ENCODE data around the gene LPCAT1.

Gene LPCAT1

DNA sequence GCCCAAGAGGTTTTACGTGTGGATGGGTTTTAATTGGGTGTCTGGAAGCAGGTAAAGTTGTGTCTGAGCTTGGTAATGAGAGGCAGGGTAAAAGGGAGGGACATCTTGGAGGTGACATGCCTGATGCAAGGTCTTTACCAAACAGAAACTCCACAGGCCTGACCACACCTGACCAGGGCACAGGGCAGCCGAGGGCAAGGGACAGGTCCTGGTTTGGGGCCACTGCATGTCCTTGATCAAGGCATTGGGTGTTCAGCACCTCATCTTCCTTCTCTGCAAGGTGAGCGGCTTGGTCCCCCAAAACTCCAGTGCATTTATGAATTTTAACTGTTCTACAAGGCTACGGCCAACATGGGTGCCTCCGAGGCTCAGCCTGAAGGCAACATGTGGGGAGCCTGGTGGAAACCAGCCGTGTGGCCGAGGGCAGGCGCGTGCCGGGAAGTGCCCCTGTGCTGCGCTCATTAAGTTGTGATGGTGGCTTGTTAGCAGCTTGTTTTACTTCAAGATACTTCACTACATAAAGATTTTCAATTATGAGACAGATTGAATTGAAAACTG, 30.7 kb upstream of the LPCAT1 start:
- no peak for DNase-seq (ENCODE audit: low spot score)

DNA sequence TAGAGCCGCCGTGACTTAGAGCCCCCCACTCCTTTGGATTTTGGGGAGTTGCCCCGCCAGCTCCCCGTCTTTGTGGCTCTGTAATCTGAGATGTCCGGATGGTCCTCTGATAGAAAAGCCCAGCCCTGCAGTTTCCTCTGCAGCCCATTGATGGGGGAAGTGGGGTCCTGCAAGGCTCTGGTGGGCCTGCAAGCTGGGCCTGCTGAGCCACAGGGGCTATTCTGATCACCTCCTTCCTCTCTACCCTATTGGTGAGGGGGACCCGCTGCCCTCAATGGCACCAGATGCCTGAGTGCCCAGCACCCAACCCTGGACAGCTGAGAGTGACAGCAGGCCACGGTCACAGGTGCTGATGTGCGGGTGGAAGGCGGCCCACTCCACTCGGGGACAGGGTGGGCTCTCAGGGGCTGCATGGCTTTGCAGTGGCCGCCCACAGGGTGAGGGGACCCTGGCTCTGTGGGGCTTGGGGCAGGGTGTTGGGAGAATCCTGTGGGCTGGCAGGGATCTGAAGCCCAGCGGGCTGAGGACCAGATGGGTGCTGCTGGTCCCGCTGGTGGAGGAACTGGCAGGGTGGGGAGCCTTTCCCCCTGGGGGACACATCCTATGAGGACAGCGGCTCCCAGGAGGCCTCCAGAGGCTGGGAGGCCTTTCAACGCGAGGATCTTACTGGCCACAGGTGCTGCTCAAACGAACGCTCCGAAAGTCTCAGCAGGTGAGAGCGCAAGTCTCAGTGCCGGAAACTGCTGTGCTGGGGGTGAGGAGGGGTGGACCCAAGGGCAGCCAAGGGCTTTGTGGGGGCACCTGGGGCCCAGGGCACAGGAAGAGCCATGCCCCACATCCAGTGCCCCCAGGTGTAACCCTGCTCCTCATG, 30.0 kb upstream of the LPCAT1 start:
- DNase-seq (ENCODE audit: low spot score): no peak

DNA sequence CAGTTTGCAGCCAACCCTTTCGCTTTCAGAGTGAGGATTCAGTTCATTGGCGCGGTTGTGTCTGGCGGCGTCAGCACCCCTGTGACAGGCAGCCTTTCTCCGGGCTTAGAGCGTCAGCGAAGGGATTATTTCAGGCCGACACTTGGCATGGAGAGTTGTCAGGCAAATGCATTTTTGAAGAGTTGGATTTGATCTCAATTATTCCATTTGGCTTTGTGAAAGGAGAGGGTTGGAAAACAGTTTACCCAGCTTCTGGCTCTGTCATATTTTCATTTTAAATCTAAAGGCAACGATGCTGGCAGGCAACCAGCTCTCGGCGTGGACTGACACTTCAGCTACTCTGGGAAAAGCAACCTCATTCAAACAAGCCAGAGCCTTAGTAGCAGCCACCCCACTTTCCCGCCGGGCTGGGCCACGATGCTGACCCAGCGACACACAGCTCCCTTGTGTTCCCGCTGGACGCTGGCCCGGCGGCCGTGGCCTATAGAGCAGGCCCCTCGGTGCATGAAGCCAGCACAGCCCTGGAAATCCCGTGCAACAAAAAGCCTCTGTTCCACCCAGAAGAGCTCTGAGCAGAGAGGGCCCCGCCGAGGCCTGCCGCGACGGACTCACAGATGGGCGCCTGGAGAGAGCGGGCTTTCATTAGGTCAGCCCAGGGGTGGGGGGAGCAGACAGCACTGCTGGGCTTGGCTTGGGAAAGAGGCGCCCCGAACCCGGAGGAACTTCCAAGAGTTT, 28.9 kb upstream of the LPCAT1 start:
- DNase-seq (ENCODE audit: low spot score): no peak

DNA sequence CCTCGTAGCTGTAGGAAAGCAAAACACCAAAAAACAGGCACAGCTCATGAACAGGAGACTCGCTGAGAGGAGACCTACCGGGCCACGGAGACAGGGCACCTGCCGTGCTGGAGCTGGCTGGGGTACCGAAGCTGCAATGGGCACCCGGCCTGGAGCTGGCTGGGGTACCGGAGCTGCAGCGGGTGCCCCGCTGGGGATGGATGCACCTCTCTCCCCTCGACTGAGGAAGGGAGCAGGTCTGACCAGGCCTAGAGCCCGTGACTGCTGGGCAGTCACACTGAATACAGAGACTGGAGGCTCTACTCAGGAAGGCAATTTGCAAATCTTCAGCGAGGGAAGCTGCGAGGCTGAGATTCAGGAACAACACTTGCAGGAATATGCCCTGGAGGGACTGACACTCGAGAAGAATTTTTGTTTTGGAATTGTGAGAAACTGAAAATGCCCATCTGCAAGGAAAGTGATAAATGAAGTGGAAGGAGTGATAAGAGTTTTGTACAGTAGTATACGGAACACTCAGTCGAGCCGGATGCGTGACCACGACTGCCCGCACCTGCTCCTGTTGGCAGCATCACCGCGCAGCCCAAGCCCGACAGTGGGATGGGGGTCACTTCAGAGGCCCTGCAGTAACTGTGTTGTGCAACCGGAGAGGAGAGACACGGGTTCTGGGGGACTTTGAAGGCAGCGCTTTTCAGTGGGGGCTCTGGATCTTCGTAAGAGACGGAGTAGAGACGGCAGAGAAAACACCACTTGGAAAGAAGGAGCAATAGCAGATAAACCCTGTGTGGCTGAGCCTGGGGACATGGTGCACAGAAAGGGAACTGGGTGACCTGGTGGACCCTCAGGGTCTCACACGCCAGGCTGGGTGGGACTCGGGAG, 27.9 kb upstream of the LPCAT1 start:
- no peak for DNase-seq (ENCODE audit: low spot score)

DNA sequence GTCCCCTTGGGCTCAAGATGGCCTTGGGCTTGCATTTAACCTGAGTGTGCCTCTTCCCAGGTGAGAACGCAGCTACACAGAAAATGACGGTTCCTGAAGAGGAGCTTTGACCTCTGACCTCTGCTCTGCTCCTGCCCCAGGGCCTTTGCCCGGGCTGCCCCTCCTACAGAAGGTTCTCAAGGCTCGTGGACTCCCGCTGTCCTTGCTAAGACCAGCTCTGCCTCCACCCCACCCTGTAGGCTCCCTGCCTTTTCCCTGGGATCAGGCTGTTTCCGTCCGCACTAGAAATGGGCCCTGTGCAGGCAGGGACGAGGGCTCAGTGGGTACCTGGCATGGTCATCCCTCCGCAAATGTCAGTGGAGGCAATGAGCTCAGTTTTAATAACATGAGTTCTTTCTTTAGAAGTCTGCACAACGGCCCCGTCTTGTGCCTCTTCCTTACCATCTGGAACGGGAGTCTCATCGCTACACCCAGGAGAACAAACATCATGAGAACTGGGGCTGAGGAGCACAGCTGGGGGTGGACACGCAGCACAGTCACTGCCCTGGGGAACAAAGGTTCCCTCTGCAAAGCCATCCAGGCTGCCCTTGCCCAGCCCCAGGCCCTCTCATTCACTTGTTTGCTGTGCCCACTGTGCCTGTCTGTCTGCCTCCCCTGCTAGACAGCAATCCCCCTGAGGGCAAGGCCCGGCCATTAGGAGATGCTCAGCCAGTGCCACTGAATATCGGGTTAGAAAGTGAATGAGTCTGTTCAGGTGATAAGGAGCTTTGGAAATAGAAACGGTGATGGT, 26.7 kb upstream of the LPCAT1 start:
- DNase-seq (ENCODE audit: low spot score): no peak

DNA sequence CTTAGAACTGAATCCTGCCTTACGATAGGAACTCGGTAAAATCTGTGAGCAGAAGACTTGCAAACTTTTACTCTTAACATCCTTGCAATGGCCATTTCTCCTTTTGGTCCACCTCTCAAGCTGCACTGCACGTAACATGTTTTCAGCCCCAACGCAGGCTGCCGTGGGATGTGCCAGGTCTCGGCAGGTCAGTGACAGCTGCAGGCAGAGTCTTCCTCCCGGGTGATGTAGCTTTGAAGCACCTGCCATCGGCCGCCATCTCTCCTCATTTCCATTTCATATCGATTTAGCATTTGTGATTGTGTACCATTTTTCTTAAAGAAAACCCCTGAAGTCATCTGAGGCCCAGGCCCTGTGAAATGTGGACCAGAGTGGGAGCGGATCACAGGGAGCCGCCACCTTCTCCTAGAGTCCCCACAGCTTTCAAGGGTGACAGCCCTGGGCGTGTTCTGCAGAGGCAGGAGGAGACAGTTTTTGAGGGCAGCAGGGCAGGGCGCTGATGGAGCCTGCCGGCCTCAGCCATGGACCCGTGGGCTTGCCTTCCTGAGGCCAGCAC, 25.8 kb upstream of the LPCAT1 start:
- no peak for DNase-seq (ENCODE audit: low spot score)

DNA sequence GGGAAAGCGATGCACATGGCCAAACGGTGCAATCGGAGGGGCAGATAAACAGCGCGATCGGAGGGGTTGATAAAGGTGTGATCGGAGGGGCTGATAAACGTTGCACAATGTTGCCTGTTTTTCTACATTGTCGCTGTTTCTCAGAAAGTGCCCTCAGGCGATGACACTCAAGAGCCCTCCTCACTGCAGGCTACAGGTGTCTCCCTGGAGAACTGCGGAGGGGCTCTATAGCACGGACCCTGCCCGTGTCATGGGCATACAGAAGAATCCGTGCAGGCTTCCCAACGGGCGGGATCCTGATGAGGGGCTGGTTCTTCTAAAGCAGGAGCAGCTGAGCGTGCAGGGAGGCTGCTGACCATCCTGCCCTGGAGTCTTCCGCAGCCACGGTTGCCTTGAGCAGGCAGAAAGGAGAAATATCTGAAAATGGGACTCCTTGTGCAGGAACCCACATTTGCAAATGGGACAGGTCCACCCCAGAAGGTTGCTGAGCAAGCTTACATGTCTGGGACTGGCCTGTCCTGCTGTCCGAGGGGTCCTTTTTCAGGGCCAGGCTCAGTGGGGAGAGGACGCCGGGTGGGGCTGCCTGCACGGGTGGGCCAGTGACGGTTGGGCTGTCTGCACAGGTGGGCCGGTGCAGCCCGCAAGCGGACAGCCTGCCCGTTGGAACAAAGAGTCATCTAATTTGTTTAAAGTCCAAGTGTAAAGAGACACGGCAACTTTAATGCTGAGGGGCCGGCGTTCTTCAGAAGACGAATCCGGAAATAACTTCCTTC, 25.1 kb upstream of the LPCAT1 start:
- DNase-seq (ENCODE audit: low spot score): no peak

DNA sequence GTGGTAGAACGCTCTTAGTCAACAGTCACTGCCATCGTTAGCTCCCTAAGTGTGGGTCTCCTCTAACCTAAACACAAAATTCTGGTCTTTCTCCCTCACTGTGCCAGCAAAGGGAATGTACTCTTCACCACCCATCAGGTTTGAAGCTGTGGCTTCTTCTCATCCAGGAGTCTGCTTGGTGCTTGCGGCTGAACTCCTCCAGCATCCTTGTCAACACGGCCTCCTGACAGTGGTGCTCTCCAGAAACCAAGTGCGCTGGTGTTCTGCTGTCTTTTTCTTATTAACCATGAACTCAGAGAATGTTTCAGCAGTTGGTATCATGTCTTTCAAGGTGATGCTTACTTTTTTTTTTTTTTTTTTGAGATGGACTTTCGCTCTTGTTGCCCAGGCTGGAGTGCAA, 23.9 kb upstream of the LPCAT1 start:
- no peak for DNase-seq (ENCODE audit: low spot score)

DNA sequence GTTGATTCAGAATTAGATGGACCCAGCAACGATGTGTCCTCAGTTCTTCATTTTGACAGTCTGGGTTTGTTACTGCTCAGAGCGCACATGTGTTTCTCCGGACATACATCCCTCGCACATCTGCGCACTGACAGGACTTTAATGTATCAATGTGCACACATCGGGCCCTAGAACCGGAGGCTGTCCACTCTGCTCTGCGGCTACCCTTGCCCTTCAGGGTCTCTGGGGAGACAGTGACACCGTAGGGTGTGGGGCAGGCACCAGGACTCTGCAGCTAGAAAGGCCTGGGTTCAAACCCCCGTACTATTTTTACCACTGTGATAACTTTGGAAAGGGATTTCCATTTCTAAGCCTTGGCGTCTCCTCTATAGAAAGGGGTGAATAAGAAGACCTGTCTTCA, 23.5 kb upstream of the LPCAT1 start:
- no peak for DNase-seq (ENCODE audit: low spot score)

DNA sequence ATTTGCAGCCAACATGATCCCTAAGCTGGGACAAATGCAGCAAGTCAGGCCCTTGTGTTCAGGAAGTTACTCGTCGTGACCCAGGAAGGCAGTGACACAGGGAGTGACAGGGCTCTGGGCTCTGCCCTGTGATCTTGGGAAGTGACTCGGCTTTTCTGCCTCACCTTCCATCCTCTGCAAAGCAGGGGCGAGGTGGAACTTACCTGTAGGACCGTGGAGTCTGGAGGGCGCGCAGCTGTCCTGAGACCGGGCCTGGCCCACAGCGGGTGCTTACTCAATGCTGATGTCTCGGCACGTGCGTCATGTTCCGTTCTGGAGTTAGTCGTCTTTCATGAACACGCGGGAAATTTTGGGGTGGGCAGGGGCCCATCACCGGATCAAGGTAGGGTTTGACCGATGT, 22.8 kb upstream of the LPCAT1 start:
- no peak for DNase-seq (ENCODE audit: low spot score)

DNA sequence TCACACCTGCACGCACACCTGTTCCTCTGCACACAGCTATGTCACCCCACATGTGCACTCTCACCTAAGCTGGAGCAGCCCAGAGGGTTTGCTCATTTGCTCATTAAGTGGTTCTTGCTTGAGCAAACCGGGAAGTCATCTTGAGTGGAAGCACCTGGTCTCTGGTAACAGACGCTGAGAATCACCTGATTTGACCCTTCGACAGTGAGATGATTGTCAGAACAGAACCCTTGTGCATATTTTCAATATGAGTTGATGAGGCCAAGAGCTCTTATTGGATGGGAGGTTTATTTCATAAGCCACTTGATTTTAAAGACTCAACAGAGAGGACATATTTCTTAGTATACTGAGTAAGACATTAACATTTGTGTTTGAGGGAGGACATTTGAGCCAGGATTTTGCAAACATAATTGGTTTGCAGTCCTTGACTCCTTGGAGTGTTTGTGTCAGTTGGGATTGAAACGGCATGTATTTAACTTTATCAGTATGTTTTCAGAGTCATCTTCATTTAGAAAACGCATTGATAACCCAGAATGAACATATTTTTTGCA, 22.1 kb upstream of the LPCAT1 start:
- DNase-seq (ENCODE audit: low spot score): no peak

DNA sequence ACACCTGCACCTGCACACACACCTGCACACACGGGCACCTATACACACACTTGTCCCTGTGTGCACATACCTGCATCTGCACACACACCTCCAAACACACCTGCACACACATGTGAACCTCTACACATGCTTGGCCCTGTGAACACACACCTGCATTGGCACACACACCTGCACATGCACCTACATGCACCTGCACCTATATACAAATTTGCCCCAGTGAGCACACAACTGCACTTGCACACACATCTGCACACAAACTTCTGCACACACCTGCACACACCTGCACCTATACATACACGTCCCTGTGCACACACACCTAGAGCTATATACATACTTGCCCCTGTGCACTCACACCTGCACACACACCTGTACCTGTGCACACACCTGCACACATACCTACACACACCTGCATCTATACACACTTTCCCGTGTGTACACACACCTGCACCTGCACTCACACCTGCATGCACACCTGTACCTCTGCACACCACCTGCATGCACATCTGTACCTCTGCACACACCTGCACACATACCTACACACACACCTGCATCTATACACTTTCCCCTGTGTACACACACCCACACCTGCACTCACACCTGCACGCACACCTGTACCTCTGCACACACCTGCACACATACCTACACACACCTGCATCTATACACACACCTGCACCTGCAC, 21.5 kb upstream of the LPCAT1 start:
- DNase-seq (ENCODE audit: low spot score): no peak

DNA sequence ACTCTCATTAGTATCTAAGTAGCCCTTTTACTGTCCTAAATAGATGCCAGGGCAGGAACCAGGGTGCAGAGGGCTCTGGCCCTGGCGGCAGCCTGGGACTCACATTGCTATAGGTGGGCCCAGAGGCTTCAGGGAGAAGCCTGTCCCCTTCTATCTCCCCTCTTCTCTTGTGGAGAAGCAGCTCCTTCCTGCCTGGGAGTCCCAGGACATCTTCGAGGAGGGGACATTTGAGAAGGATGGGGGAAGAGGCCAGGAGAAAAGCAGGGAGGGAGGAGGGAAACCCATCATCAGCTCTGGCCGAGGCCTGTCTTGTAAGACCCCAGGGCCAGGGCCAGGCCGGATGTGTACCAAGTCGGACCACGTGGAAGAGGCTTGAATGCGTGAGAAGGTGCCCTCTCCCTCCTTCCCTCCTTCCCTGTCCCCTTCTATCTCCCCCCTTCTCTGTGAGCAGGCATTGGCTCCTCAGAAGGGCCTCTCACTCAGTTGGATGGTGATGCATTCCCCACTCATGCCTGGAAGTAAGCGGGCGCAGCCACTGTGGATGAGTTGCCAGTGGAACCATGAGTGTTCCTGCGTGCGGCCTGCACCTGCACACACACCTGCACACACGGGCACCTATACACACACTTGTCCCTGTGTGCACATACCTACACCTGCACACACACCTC, 20.7 kb upstream of the LPCAT1 start:
- DNase-seq (ENCODE audit: low spot score): no peak

DNA sequence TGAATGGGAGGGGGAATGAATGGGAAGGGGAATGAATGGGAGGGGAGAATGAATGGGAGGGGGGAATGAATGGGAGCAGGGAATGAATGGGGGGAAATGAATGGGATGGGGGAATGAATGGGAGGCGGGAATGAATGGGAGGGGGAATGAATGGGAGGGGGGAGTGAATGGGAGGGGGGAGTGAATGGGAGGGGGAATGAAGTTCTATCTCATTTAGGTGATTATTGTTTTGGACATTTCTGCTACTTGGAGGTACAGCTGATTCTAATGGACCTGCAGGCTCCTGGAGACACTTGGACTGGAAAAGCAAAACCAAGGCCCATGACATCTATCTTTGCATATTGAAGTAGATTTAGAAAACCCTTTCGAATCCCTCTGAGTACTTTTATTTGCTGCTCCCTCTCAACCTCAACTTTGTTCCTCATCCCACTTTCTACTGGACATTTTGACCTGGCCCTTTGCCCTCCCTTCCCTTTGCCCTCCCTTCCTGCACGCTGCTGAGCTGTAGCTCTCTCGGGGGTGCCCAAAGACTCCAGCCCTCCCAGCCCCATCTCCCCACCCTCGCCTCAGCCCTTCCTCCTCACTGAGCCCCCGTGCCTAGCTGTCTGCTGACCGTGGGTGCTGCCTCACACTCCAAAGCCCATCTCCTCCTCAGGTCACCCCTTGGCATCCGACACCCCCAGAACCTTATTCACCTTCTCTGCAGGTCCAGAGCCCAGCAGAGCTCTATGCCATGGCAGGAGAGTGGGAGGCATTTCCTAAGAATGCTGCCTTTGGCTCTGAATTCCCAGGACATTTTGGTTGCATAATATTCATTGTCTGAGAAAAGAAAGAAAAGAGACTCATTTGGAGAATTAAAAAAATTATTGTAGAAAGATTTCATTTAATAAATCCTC, 19.9 kb upstream of the LPCAT1 start:
- DNase-seq (ENCODE audit: low spot score): no peak

DNA sequence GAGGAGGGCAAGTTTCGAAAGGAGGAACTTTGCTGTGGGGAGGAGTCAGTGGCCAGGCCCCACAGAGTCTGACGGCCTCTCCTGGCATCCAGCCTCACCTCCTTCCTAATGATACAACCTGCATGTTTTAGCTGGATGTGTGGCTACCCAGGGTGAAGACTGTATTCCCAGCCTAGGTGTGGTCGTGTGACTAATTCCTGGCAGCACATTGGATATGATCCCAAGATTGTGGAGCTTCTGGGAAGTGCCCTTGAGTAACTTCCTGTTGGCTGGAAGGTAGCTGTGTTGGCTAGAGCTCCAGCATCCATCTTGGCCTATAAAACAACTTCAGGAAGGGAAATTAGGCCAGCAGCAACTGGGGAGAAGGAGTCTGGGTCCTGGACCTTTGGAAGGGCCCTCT, 19.0 kb upstream of the LPCAT1 start:
- DNase-seq (ENCODE audit: low spot score): no peak

DNA sequence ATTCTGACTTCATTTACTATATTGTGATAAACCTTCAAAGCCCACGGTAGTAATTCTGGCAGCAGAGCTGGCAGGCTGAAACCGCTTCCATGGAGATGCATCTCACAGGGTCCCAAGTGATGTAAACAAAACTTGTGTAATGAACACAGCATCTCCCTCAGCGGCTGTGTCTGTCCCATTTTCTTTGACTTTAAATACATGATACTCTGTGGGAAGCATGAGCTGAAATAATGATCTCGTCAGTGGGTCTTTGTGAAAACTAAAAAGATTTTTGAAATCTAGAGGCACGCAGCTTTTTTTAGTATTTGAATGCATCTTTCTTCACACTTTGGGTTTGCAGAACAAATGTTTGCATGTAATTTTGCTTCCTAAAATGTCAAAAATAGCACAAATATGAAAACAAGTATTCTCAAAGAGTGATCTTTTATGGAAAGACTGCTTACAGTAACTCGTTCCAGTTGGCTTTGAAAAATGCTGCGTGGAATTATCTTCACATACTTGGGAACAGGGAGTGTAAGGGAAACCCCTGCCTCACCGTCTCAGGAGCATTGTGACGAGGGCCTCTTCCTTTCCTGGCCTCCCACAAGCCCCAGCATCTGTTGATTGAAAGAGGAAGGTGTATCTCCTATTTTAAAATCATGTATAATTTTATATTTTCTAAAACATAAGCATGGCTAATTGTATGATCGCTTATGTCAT, 18.1 kb upstream of the LPCAT1 start:
- no peak for DNase-seq (ENCODE audit: low spot score)
